OCI-LY3 (cell line): ENCODE data around the gene ATRN.

ENCODE experiments used
- H2AFZ ChIP-seq: fragments of 200-600, 300-600 bp; shearing (Covaris generic); 2 replicates; pipeline ENCODE4 v1.6.0; 2014; ENCODE audit warnings: antibody characterized with exemption, low read depth, low read length
- H3K27ac ChIP-seq: fragments of 200-600, 300-600 bp; sonication (generic); 2 replicates; pipeline ENCODE4 v1.5.1; 2014; ENCODE audit warnings: mild to moderate bottlenecking, low read length, moderate library complexity, mixed read lengths
- H3K27me3 ChIP-seq: fragments of 200-600, 300-600 bp; sonication (generic); 2 replicates; pipeline ENCODE4 v1.6.1; 2014; ENCODE audit warnings: low read depth, low read length, mixed read lengths
- H3K36me3 ChIP-seq: fragments of 200-600, 300-600 bp; sonication (generic); replicated peaks from 2 replicates; pipeline ENCODE3; 2014; ENCODE audit warnings: low read depth, low read length, mixed read lengths
- H3K4me1 ChIP-seq: fragments of 300-600, 200-600 bp; sonication (generic); 2 replicates; pipeline ENCODE4 v1.6.1; 2014; ENCODE audit warnings: low read length, mixed read lengths
- H3K4me2 ChIP-seq: fragments of 200-600, 300-600 bp; sonication (generic); 2 replicates; pipeline ENCODE4 v1.6.1; 2014; ENCODE audit warnings: low read length, mixed read lengths
- H3K4me3 ChIP-seq: fragments of 300-600, 200-600 bp; sonication (generic); 2 replicates; pipeline ENCODE4 v1.5.1; 2014; ENCODE audit warnings: antibody characterized with exemption, mild to moderate bottlenecking, low read length, moderate library complexity
- H3K79me2 ChIP-seq: fragments of 300-600, 200-600 bp; shearing (Covaris generic); 2 replicates; pipeline ENCODE4 v1.6.1; 2014; ENCODE audit warnings: mild to moderate bottlenecking, low read length, mixed read lengths
- H3K9ac ChIP-seq: fragments of 300-600, 200-600 bp; shearing (Covaris generic); 2 replicates; pipeline ENCODE4 v1.6.0; 2014; ENCODE audit warnings: mild to moderate bottlenecking, low read length, moderate library complexity
- H3K9me3 ChIP-seq: fragments of 200-600, 300-600 bp; shearing (Covaris generic); 2 replicates; pipeline ENCODE4 v1.6.1; 2014; ENCODE audit warnings: low read length, mixed read lengths; ENCODE audit not compliant: insufficient read depth
- H4K20me1 ChIP-seq: fragments of 200-600, 300-600 bp; sonication (generic); 2 replicates; pipeline ENCODE4 v1.6.1; 2016; ENCODE audit warnings: low read length, mixed read lengths; ENCODE audit not compliant: insufficient read depth
- EZH2phosphoT487 ChIP-seq: fragments of 200-600 bp; shearing (Covaris generic); IDR thresholded peaks from 2 replicates; pipeline ENCODE4 v1.6.1; 2018; ENCODE audit warnings: antibody characterized with exemption, mixed run types, low read depth
- TF ChIP-seq, protein P1 (sequence below): fragments of 200-600, 300-600 bp; sonication (generic); IDR thresholded peaks from 2 replicates; pipeline ENCODE4 v1.5.1; 2014; ENCODE audit warnings: antibody characterized with exemption, low read length, low read depth

ATRN gene

DNA sequence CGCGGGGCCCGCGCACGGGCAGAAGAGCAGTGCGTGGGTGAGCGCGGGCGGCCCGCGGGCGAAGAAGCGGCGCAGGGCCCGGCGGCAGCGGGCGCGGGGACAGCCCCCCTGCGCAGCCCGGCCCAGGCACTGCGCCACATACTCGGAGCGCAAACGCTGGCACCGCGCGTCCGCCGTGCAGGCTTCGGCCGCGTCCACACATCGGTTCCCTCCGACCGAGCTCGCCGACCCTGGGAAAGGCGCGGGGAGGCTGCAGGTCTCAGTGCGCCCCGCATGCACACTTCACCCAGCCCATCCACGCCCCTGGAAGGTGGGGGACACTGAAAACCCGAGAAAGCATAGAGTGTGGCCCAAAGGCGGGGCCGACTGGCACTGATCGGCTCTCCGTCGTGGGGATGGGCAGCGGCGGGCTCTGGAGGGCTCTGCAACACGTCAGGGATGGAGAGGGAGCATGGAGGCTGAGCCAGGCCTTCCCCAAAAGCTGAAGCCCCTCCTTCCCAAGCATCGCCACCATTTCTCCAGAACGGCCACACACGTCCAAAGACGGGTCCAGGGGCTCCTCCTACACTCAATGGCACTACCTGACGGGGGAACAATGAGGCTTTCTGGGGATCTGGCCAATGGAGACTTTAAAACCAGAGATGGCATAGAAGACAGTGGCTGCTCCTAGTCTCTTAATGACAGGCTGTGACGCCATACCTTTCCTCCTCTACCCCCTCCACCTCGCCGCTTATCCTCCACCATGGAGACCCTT is 190.4 kb downstream of the ATRN start:
- Histone ChIP-seq H2AFZ (no peak overlapping the region), H3K9ac (no peak overlapping the region), H3K27ac (no peak overlapping the region), H3K9me3 (no peaks in the 10 kb centered on the region), H3K27me3 (no peaks in the 10 kb centered on the region), H3K4me1 (peaks cover 23% of the 10 kb centered on the region), H4K20me1 (no peaks in the 10 kb centered on the region), H3K79me2 (no peaks in the 10 kb centered on the region), H3K36me3 (no peaks in the 10 kb centered on the region), H3K4me2 (no peak overlapping the region), H3K4me3 (no peak overlapping the region)
- TF ChIP-seq, protein P1, sequence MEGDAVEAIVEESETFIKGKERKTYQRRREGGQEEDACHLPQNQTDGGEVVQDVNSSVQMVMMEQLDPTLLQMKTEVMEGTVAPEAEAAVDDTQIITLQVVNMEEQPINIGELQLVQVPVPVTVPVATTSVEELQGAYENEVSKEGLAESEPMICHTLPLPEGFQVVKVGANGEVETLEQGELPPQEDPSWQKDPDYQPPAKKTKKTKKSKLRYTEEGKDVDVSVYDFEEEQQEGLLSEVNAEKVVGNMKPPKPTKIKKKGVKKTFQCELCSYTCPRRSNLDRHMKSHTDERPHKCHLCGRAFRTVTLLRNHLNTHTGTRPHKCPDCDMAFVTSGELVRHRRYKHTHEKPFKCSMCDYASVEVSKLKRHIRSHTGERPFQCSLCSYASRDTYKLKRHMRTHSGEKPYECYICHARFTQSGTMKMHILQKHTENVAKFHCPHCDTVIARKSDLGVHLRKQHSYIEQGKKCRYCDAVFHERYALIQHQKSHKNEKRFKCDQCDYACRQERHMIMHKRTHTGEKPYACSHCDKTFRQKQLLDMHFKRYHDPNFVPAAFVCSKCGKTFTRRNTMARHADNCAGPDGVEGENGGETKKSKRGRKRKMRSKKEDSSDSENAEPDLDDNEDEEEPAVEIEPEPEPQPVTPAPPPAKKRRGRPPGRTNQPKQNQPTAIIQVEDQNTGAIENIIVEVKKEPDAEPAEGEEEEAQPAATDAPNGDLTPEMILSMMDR: no peak
- TF ChIP-seq EZH2phosphoT487: no peak

DNA sequence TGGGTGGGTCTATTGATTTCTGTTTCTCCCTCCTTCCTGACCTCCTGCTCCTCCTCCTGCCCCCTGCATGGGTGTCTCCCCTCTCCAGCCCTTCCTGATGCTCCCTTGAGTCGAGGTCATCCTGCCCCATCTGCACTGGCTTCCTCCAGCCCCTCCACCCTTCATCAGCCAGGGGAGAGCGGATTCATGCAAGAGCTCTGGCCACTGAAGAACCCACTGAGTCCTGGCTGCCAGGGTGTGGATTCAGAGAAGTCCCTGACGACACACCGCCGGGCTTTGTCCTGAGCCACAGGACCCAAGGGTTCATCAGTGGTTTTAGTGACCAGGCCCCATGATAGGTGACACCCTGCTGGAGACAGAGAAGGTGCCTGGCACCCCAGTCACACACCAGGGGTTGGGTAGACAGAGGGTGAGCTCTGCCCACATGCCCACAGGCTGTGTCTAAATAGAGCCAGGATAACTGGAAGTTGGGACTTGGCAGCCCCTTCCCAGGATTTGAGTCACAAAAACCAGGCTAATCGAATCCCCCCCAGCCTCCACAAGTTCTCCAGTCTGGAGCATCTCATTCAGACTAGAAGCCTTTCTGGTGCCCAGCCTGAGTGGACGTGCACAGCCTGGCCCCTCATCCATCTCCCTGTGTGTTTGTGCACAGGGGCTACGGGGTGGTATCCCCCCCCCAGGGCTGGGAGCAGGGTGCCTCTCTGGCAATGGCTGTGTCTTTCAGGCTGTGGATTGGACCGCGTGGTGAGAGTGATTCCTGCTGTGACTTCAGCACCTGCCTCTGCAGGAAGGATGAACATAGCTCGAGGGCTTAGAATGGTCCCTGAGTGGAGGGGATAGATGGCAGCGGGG is 191.2 kb downstream of the ATRN start:
- no peaks in the 10 kb centered on the region for H3K9me3 ChIP-seq
- H3K9ac ChIP-seq: no peak overlapping the region
- H3K79me2 ChIP-seq: no peaks in the 10 kb centered on the region
- H3K4me2 ChIP-seq: no peak overlapping the region
- H3K27ac ChIP-seq: no peak overlapping the region
- no peak overlapping the region for H3K4me3 ChIP-seq
- H3K27me3 ChIP-seq: no peaks in the 10 kb centered on the region
- TF ChIP-seq, protein P1: no peak
- no peak for TF ChIP-seq EZH2phosphoT487
- H3K4me1 ChIP-seq: peaks cover 23% of the 10 kb centered on the region
- H3K36me3 ChIP-seq: no peaks in the 10 kb centered on the region
- no peak overlapping the region for H2AFZ ChIP-seq
- no peaks in the 10 kb centered on the region for H4K20me1 ChIP-seq

DNA sequence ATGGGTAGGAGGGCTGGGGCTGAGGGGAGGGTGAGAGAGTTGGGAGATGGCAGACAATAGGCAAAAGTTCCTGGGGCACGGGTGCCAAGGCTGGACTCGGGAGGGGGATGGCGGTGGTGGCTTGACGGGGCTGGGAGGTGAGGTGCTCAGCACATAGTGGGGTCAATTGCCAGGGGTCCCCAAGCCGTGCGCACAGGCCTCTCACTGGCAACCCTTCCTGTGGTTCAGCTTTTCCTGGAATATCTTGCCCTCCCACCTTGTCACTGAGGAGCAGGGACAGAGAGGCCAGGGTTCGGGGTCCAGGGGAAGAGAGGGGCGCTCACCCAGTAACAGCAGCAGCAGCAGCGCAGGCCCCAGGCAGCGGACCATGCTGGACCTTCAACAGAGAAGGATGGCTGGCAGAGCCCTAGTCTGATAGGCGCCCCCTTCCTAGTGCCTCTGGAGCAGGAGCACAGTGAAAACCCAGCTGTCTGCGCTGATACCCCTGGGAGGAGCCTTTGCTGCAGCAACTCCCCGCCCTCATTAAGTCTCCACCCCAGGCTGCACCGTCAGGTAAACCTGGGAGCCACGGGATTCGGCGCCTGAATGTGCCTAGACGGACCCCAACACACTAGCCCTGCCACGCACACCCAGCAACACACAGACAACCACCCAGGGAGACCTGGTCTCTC is 192.3 kb downstream of the ATRN start, which contains the start of gene GFRA4:
TSS of gene GFRA4 (minus strand) at position 369 of the 671 bp plus-strand sequence. CDS start at position 369, 0 bp downstream.
- H4K20me1 ChIP-seq: no peaks in the 10 kb centered on the region
- H3K4me2 ChIP-seq: no peak within 1 kb of the TSS
- H3K9me3 ChIP-seq: no peaks in the 10 kb centered on the region
- H3K9ac ChIP-seq: no peak within 1 kb of the TSS
- peaks cover 20% of the 10 kb centered on the region for H3K4me1 ChIP-seq
- no peaks in the 10 kb centered on the region for H3K79me2 ChIP-seq
- TF ChIP-seq, protein P1: no peak
- no peak for TF ChIP-seq EZH2phosphoT487
- no peak within 1 kb of the TSS for H2AFZ ChIP-seq
- H3K36me3 ChIP-seq: no peaks in the 10 kb centered on the region
- no peaks in the 10 kb centered on the region for H3K27me3 ChIP-seq
- H3K4me3 ChIP-seq: no peak within 1 kb of the TSS
- no peak within 1 kb of the TSS for H3K27ac ChIP-seq

DNA sequence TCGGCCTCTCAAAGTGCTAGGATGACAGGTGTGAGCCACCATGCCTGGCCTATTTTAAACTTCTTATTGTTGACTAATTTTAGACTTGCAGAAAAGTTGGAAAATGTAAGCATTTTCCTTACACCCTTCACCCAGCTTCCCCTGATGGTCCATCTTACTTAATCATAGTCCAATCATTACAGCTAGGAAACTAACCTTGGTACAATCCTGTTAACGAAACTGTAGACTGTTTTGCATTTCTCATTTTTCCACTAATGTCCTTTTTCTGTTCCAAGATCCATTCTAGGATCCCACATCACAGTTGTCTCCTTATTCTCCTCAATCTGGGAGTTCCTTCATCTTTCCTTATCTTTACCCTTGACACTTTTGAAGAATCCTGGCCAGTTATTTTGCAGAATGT is 193.0 kb downstream of the ATRN start:
- no peaks in the 10 kb centered on the region for H3K36me3 ChIP-seq

More for the DNA sequence above, 193.0 kb downstream of the ATRN start:
- no peak overlapping the region for H3K9ac ChIP-seq
- no peaks in the 10 kb centered on the region for H3K9me3 ChIP-seq
- H3K27me3 ChIP-seq: no peaks in the 10 kb centered on the region
- no peak overlapping the region for H3K4me2 ChIP-seq
- peaks cover 14% of the 10 kb centered on the region for H3K4me1 ChIP-seq
- no peak overlapping the region for H2AFZ ChIP-seq
- TF ChIP-seq, protein P1: no peak
- TF ChIP-seq EZH2phosphoT487: no peak
- no peak overlapping the region for H3K27ac ChIP-seq
- no peaks in the 10 kb centered on the region for H3K79me2 ChIP-seq
- no peak overlapping the region for H3K4me3 ChIP-seq
- no peaks in the 10 kb centered on the region for H4K20me1 ChIP-seq
